GM19239 (cell line): ENCODE results near the gene FAM47C.
"Not testable (repeated sequence)": the region's sequence is repeated elsewhere in the genome, so short reads cannot be mapped to it uniquely, and the experiment has no call there.

Experiments
- DNase-seq: peaks from one replicate; pipeline ENCODE4 v3.0.0; 2011; ENCODE audit warnings: low spot score; ENCODE audit not compliant: insufficient read length
- FAIRE-seq: peaks from 2 replicates; lab custom pipeline; 2011; peaks lifted over from hg19 to GRCh38; lab: Jason Lieb, UNC

FAM47C gene

GRCh38 chrX:37008182-37008581 lies at the start of gene FAM47C:
FAM47C (plus strand) TSS chrX:37008366; CDS start chrX:37008411, 45 bp downstream.
- not testable (repeated sequence) for FAIRE-seq, DNase-seq

- DNase-seq (no peak), FAIRE-seq (no peak)
Measured at GRCh38 chrX:36961590-36961989, 46.6 kb upstream of the FAM47C start.

GRCh38 chrX:36963069-36963808 lies 44.9 kb upstream of the FAM47C start:
- FAIRE-seq, result no peak
- no peak for DNase-seq

GRCh38 chrX:36963852-36964251 lies 44.3 kb upstream of the FAM47C start:
- DNase-seq, result no peak

GRCh38 chrX:36973575-36973974 lies 34.6 kb upstream of the FAM47C start:
- DNase-seq (no peak), FAIRE-seq (no peak)

More at GRCh38 chrX:36963852-36964251, 44.3 kb upstream of the FAM47C start:
- FAIRE-seq, result no peak

GRCh38 chrX:36974911-36975310 lies 33.3 kb upstream of the FAM47C start:
- FAIRE-seq (no peak), DNase-seq (no peak)

- DNase-seq (no peak), FAIRE-seq (no peak)
Measured at GRCh38 chrX:36978886-36979285, 29.3 kb upstream of the FAM47C start.

- DNase-seq (no peak), FAIRE-seq (no peak)
Measured at GRCh38 chrX:36983831-36984230, 24.3 kb upstream of the FAM47C start.

- FAIRE-seq, DNase-seq: not testable (repeated sequence)
Measured at GRCh38 chrX:36985416-36986209, 22.6 kb upstream of the FAM47C start.

- DNase-seq, result no peak
- FAIRE-seq, result no peak
Measured at GRCh38 chrX:36986231-36986630, 21.9 kb upstream of the FAM47C start.

GRCh38 chrX:36987212-36987611 lies 21.0 kb upstream of the FAM47C start:
- FAIRE-seq, DNase-seq: not testable (repeated sequence)

GRCh38 chrX:37000140-37000539 lies 8.0 kb upstream of the FAM47C start:
- FAIRE-seq (no peak), DNase-seq (no peak)

GRCh38 chrX:37010496-37010895 lies 2.3 kb downstream of the FAM47C start:
- FAIRE-seq (no peak), DNase-seq (no peak)

GRCh38 chrX:37034260-37034659 lies 26.1 kb downstream of the FAM47C start:
- not testable (repeated sequence) for FAIRE-seq, DNase-seq

- FAIRE-seq, result not testable (repeated sequence)
Measured at GRCh38 chrX:37036674-37037220, 28.6 kb downstream of the FAM47C start.

GRCh38 chrX:37038814-37039213 lies 30.6 kb downstream of the FAM47C start:
- not testable (repeated sequence) for FAIRE-seq, DNase-seq

More at GRCh38 chrX:37036674-37037220, 28.6 kb downstream of the FAM47C start:
- not testable (repeated sequence) for DNase-seq

GRCh38 chrX:37042956-37043885 lies 35.1 kb downstream of the FAM47C start:
- not testable (repeated sequence) for FAIRE-seq, DNase-seq

GRCh38 chrX:37047776-37048175 lies 39.6 kb downstream of the FAM47C start:
- no peak for DNase-seq
- FAIRE-seq, result no peak

- not testable (repeated sequence) for FAIRE-seq, DNase-seq
Measured at GRCh38 chrX:37057572-37057971, 49.4 kb downstream of the FAM47C start.

- FAIRE-seq (peak; percentile 40), DNase-seq (no peak)
Measured at GRCh38 chrX:37060999-37061398, 52.8 kb downstream of the FAM47C start.
